Hepatic stellate cell (primary cell): ENCODE measurements around the gene COL16A1.

Experiments used
- DNase-seq: peaks from one replicate; pipeline ENCODE4 v3.0.0; 2011; ENCODE audit warnings: low spot score

The COL16A1 gene

GRCh38 chr1:31687601-31688000 is 16.2 kb downstream of the COL16A1 start:
- DNase-seq, result no peak

- no peak for DNase-seq
These were observed 18.0 kb downstream of the COL16A1 start for GRCh38 chr1:31685795-31686194.

DNA sequence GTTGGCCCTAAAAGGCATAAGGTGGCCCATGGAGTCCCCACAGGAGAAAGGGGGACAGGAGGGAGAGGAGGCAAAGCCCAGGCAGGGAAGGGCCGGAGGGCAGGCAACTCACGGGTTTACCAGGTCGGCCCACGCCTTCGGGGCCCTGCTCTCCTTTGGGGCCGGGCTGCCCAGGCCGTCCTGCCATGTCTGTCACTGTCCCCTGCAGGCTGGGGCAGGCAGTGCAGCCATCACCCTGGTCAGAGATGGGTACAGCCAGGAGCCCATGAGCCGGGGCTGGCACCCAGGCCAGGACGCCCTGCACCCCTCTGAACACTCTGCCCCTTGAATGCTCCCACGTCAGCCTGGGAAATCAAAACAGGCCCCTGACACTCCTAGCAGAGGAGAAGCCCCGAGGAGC is 19.8 kb downstream of the COL16A1 start:
- no peak for DNase-seq

DNA sequence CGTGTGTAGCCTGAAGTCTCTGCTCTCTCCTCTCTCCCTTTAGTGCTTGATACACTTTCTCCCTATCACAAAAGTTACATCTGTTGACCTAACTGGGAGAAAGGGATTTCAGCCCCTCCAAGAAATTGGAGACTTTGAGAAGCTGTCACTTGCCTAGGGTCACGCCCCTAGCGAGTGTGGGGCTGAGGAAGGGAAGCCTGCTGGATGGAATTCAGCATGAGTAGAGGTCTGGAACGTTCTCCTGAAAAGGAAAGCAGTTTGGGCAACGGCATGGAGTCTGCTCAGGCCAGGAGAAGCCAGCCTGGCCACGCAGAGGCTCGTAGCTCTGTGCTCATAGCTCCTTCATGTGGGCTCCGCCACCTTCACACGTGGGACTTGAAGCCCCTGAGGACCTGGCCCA is 22.4 kb downstream of the COL16A1 start:
- DNase-seq, result no peak

DNA sequence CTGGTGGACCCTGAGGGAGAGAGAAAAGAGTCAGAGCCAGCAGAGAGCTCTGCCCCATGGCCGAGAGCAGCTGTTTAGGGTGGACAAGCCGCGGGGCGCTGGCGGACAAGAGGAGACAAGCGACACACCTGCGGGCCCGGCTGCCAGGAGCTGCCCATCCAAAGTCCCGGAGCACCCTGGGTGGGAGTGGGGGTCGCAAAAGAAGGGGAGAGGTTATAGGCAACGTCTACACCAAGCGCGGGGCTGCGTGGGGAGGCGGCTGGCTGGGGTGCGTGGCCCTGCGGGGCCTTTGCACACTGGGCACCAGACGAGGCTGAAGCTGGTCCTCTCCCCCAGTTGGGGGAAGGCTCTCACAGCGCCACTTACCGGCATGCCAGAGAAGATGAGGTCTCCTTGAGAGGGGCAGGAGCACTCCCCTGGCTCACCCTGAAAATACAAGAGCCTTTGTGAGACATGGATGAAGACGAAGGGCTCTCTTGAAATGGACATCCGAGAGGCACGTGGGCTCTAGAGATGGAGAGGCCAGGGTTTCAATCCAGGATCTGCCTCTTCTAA is 24.1 kb downstream of the COL16A1 start:
- no peak for DNase-seq

DNA sequence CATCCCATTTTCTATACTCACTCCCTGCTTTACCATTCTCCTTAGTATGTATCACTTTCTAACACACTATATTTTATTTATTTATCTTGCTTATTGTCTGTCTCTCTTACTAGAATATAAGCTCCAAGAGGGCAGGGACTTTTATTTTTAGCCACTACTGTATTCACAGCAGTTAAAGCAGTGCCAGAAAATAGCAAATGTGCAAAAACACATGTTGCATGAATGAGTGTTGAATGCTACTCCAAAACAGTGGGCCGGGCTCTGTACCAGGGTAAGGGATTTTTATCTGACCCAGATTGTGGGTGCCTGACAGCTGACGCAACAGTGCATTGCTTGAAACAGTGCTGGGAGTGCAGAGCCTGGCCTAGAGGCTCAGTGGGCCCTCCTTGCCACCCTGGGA is 24.7 kb downstream of the COL16A1 start:
- no peak for DNase-seq

DNA sequence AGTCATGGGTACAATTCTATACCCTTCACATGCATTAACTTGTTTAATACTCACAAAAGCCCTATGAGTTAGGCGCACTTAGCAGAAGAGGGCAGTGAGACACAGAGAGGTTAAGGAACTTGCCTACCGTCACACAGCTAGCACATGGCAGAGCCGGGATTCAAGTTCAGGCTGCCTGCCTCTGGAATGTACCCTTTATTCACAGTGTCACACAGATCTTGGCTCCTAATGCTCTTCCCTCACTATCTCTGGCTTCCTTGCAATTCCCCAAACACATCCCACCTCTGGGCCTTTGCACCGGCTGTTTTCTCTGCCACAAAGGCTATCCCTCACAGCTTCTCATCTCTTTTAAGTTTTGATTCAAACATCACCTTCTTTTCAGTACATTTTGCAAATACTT is 25.1 kb downstream of the COL16A1 start:
- no peak for DNase-seq

DNA sequence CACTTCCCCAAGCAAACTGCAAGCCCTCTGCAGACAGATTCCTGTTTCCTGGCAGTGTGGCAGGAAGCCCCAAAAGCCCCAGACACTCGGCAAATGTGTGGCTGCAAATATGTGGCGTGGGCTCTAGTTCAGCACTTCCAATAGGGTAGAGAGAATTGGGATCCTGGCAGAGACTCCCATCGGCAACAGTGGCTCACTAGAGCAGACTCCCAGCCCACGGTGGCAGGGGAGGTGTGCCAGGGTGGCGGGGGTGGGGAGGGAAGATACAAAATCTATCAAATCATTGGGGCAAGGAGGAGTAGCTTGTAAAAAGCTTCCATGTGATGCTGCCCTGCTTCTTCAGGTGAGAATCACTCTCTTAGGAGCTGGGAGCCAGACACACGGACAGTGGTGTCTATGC is 25.9 kb downstream of the COL16A1 start:
- DNase-seq, result no peak

DNA sequence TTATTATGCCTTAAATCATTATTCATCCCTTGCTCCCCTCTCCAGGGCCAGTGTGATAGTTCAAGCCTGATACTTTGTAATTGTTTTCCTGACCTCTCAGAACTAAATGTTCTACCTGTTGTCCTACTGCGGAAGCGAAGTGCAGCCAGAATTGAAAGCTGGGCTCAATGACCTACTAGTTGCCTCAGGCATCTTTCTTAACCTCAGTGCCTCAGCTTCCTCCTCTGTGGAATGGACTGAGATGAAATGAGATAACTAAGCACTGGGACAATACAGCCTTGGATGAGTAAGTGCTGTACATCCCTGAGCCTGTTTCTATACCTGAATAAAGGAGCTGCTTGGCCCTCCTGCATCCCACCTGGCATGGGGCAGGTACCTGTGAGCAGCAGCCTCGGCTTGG is 26.4 kb downstream of the COL16A1 start:
- DNase-seq, result no peak

DNA sequence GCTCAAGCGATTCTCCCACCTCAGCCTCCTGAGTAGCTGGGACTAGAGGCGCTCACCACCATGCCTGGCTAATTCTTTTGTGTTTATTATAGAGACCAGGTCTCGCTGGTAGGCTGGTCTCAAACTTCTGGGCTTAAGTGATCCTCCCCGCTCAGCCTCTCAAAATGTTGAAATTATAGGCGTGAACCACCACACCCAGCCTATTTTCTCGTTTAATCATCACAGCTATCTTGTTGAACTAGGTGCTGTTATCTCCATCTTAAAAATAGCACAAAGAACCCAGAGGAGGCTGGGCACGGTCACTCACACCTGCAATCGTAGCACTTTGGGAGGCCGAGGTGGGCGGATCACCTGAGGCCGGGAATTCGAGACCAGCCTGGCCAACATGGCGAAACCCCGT is 28.1 kb downstream of the COL16A1 start:
- DNase-seq, result no peak

DNA sequence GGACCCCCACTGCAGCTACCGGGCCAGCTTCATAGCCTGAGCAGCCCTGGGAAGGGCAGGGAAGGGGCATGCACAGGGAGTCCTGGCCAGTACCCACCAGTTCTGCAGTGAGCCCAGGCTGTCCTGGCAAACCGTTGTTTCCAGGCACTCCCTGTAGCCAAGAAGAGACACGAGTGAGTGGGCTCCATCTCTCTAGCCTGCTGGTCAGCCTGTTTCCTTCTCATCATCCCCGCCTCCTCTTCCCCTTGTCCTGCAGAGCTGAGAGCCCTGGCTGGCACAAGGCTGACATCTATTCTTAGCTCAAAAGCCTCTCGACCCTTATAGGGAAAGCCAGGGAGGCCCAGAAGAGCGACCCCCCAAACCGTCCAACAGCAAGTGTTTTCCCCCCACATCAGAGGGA is 28.7 kb downstream of the COL16A1 start:
- DNase-seq, result no peak

- no peak for DNase-seq
These were observed 29.2 kb downstream of the COL16A1 start for GRCh38 chr1:31674626-31675025.

DNA sequence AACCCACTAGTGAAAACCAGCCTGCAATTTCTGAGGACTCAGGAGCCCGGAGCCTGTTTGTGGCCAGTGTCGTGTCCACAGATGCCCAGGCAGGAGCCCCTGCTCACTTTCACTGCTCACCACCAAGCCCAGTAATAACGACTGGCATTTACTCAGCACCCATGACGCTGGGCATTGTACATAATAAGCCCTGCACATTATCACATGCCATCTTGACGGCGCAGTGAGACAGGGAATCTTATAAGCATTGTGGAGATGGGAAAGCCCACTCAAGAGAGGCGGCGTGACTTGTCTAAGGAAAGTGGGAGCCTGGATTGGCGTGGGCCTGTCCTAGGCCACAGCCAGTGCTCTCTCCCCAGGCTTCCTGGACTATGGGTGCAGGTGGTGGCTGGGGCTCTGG is 30.4 kb downstream of the COL16A1 start:
- DNase-seq, result no peak

- DNase-seq, result no peak
These were observed 30.8 kb downstream of the COL16A1 start for GRCh38 chr1:31672986-31673385.

DNA sequence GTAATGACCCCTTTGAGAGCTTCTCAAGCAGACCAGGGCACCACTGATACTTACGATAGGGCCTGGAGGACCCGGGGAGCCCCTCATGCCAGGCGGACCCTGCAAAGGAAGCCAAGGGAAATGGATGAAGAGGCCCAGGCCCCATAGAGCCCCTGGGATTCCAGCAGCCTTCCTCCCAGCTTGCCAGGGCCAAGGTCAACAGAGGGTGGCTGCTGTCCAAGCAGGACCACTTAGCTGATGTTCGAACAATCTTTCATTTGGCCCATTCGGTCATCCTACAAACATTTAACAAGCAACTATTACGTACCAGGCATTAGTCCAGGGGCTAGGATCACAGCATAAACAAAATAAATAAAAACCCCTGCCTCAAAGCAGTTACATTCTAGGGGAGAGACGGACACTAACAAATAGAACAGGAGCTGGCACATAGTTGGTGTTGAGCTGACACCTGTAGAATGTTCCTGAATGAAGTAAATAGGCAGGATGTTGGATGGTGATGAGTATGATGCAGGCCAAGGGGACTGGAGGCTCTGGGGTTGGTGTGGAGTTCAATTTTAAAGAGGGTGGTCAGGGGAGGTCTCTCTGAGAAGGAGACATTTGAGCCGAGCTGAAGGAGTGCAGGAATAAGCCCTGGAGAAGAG is 32.1 kb downstream of the COL16A1 start:
- DNase-seq, result no peak

GRCh38 chr1:31671147-31671546 is 32.7 kb downstream of the COL16A1 start:
- no peak for DNase-seq

GRCh38 chr1:31670593-31670964 is 33.2 kb downstream of the COL16A1 start:
- no peak for DNase-seq

- no peak for DNase-seq
These were observed 33.8 kb downstream of the COL16A1 start for GRCh38 chr1:31669786-31670592.

DNA sequence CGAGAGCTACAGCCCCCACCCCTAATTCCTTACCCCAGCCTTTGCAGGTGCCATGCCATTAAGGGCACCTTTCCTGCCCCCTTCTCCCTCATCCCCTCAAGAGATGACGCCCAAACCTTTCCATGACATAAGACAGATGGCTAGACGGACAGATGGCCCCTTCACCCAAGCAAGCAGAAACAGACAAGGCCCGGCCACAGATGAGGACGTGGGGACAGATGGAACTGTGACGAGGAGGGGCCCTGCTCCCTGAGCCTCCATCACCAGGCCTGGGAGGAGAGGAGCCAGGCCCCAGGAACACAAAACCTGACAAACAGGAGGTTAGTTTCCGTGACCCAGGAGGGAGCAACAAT is 34.4 kb downstream of the COL16A1 start:
- no peak for DNase-seq

DNA sequence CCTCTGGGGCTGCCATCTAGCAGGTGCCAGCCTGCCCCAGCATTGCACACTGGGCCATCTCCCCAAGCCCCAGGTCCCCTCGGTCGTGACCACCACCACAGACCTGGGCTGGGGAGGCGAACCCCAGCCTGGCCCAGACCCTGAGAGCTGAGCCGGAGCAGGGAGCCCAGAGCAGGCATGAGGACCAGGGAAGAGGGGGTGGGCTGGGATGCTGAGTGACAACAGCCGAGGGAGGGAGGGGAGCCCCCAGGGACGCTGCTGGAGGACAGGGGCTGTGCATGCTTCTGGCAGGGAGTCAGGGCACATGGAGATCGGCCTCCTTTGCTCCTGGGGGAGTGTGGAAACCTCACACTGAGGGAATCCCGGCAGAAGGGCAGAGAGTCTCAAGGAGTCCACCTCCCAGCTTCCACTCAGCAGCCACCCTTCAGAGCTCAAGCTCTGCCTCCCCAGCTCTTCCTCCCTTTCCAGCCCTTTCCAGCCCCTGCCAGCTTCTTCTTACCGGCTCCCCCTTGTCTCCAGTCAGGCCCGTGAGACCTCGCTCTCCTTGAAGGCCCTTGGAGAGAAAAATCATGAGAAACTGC is 35.4 kb downstream of the COL16A1 start:
- no peak for DNase-seq

DNA sequence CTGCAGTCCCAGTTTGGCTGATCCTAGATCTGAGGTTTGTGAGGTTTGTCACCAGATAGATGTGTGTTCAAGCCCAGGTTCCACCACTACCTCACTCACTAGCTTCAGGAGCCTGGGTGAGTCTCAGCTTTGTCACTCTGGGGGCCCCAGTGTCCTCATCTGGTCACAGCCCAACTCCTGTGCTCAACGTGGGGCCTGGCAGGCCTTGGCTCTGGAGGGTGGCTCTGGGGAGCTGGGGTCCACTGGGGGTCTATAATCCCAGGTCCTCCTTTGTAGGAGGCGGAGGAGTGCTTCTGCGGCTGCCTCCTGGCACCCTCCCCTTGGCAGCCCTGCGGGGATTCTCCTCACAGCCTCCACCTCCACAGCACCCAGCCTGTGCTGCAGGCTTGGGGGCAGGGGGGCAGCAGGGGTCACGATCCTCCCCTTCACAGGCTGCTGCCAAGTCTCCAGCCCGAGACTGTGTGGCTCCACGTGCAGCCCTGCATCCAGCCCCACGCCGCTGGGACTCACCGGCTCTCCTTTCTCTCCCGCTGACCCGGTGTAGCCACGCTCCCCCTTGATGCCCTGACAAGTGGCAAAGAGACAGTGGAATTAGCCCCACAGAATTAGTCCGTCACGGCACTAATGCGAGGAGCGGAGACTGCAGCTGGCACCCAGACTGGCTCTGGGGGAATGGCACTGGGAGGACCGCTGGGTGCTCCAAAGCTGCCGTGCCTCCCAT is 36.6 kb downstream of the COL16A1 start:
- DNase-seq, result no peak

DNA sequence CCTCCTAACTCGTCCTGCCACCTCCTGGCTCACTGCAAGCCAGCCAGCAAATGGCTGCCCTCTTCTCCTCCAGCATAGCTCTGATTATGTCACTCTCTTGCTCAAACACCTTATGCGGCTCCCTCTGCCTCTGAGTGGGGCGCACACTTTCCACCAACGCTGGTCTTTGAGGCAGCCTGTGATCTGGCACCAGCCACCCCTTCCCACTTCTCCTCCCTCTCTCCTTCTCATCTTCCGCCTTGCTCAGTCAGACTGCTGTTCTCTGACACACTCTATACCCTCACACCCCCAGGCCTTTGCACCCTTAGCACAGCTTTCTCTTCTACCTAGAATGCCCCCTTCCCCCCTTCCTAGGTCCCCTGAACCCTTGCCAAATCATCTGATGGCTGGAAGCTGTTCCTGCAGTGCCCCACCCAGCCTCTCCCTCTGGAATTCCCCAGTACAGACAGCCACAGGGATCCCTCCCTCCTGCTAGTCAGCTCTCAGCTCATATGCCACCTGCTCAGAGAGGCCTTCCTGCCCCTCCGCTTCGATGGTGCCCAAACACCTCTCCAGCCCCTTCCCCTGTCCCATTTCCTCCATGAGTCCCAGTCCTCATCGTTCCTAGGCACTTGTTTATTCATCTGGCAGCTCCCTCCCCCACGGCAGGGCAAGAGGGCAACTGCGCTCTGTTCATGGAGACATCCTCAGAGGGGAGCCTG is 37.4 kb downstream of the COL16A1 start:
- DNase-seq, result peak; percentile 60
